HepG2 (cell line): Measurements from ENCODE around the gene MTRFR. TPM values are rescaled to one million over a fixed set of nuclear protein-coding genes. Genes with fewer than 3 reads are reported as not detected.

ENCODE experiments used
- ATAC-seq: fragments of 200-7000 bp; cut with Tn5 transposase; 3 replicates; pipeline ENCODE4 v1.9.1; 2020; ENCODE audit warnings: mild to moderate bottlenecking, moderate library complexity
- BruUV-seq: library from RNA; stranded (reverse); fragments of 400-500 nt; replicated peaks from 2 replicates; lab custom pipeline; 2021; lab: Mats Ljungman, UMichigan
- CTCF ChIA-PET: fragments of 300-600 bp; formaldehyde crosslinking; extraction: SDS; loops from one replicate; lab custom pipeline; 2021; ENCODE audit warnings: low total read pairs, inconsistent platforms, low intra/inter-chr PET ratio; lab: Yijun Ruan, JAX
- POLR2A ChIA-PET: fragments of 350-600 bp; sonication (Branson Sonifier 250); formaldehyde crosslinking; loops from one replicate; lab custom pipeline; 2020; ENCODE audit warnings: antibody characterized with exemption, inconsistent platforms; lab: Yijun Ruan, JAX
- DNase-seq: peaks from one replicate; pipeline ENCODE4 v3.0.0-alpha.2; 2015; ENCODE audit warnings: low spot score
- FAIRE-seq: peaks from 3 replicates; lab custom pipeline; 2011; peaks lifted over from hg19 to GRCh38; lab: Jason Lieb, UNC
- H2AFZ ChIP-seq: one replicate; pipeline ENCODE4 v1.6.1; 2011; ENCODE audit warnings: low read length, inconsistent platforms
- H3K27ac ChIP-seq: fragments of 300-600 bp; 3 replicates; pipeline ENCODE4 v1.8.0; 2011; ENCODE audit warnings: mixed run types, mild to moderate bottlenecking, mixed read lengths, low read length, inconsistent platforms; ENCODE audit not compliant: insufficient read depth; ENCODE audit errors: extremely low read length
- H3K27me3 ChIP-seq, 2 experiments: fragments of 200-600 bp in 1 of 2; 2 replicates in 1 of 2; 3 replicates in 1 of 2; pipeline versions ENCODE4 v1.6.0 to v1.8.0; 2011; ENCODE audit warnings: low read length in 2 of 2, mild to moderate bottlenecking in 2 of 2, moderate library complexity in 2 of 2, inconsistent platforms in 1 of 2; ENCODE audit not compliant: insufficient read depth in 2 of 2, control insufficient read depth in 1 of 2
- H3K36me3 ChIP-seq, 2 experiments: fragments of 200-600 bp in 1 of 2; replicated peaks in 1 of 2; 2 replicates in 1 of 2; 3 replicates in 1 of 2; pipeline versions ENCODE4 v1.5.1 to v1.8.0; 2011; ENCODE audit warnings: low read length in 2 of 2, inconsistent platforms in 1 of 2; ENCODE audit not compliant: insufficient read depth in 2 of 2, control insufficient read depth in 1 of 2
- H3K4me1 ChIP-seq: 2 replicates; pipeline ENCODE4 v1.5.1; 2012; ENCODE audit warnings: low read length, inconsistent platforms; ENCODE audit not compliant: insufficient read depth
- H3K4me2 ChIP-seq: 2 replicates; pipeline ENCODE4 v1.6.0; 2011; ENCODE audit warnings: low read depth, low read length, inconsistent platforms
- H3K4me3 ChIP-seq, 3 experiments: fragments of 200-600 bp in 1 of 3; sonication (generic), shearing (Covaris generic) in 1 of 3; replicated peaks in 1 of 3; 2 replicates each; pipeline ENCODE4 v1.5.1; 2011 to 2016; ENCODE audit warnings: low read length in 3 of 3, inconsistent platforms in 2 of 3, low read depth in 2 of 3, mild to moderate bottlenecking in 2 of 3, control low read depth in 1 of 3, mixed read lengths in 1 of 3; ENCODE audit not compliant: insufficient read depth in 1 of 3
- H3K79me2 ChIP-seq: one replicate; pipeline ENCODE4 v1.6.1; 2011; ENCODE audit warnings: low read length, inconsistent platforms; ENCODE audit not compliant: insufficient read depth
- H3K9ac ChIP-seq: 2 replicates; pipeline ENCODE4 v1.6.0; 2011; ENCODE audit warnings: mild to moderate bottlenecking, low read depth, low read length, inconsistent platforms; ENCODE audit not compliant: insufficient read depth
- H3K9me3 ChIP-seq: 2 replicates; pipeline ENCODE4 v1.5.1; 2012; ENCODE audit warnings: mild to moderate bottlenecking, low read length
- H4K20me1 ChIP-seq: 2 replicates; pipeline ENCODE4 v1.6.0; 2011; ENCODE audit warnings: inconsistent platforms, mild to moderate bottlenecking, low read length, moderate library complexity; ENCODE audit not compliant: insufficient read depth
- AGO2 ChIP-seq: fragments of 200-400 bp; formaldehyde crosslinking; optimal IDR thresholded peaks from 2 replicates; pipeline ENCODE3; 2017; ENCODE audit warnings: mild to moderate bottlenecking, low read depth, low read length, moderate library complexity
- KLF15 ChIP-seq: sonication (generic); formaldehyde crosslinking; IDR thresholded peaks from 2 replicates; pipeline ENCODE4 v1.8.1; 2023; ENCODE audit warnings: borderline replicate concordance, mild to moderate bottlenecking, inconsistent platforms, missing genetic modification reagents, mixed read lengths
- MXI1 ChIP-seq: IDR thresholded peaks from 3 replicates; pipeline ENCODE4 v1.6.1; 2012; ENCODE audit warnings: low read depth, low read length, inconsistent platforms, borderline replicate concordance
- NFE2L2 ChIP-seq: fragments of 150-350 bp; IDR thresholded peaks from 2 replicates; pipeline ENCODE4 v1.6.1; 2014; ENCODE audit warnings: low read length
- NR0B2 ChIP-seq: sonication (generic); formaldehyde crosslinking; IDR thresholded peaks from 2 replicates; pipeline ENCODE4 v1.4.0; 2020; ENCODE audit warnings: mild to moderate bottlenecking, missing genetic modification reagents
- NR2F6 ChIP-seq, 2 experiments: IDR thresholded peaks; 2 replicates each; pipeline ENCODE4 v1.6.1; 2016; ENCODE audit warnings: antibody characterized with exemption in 1 of 2, mild to moderate bottlenecking in 1 of 2
- RARA ChIP-seq: IDR thresholded peaks from 2 replicates; pipeline ENCODE4 v1.6.1; 2016; ENCODE audit warnings: missing genetic modification reagents, missing compliant biosample characterization
- RBFOX2 ChIP-seq: fragments of 200-400 bp; formaldehyde crosslinking; IDR thresholded peaks from 2 replicates; pipeline ENCODE4 v1.6.1; 2017; ENCODE audit warnings: low read depth, mild to moderate bottlenecking, low read length
- STAG1 ChIP-seq: sonication (generic); formaldehyde crosslinking; IDR thresholded peaks from 2 replicates; pipeline ENCODE4 v1.4.0; 2020; ENCODE audit warnings: missing genetic modification reagents
- ZBTB37 ChIP-seq: sonication (generic); formaldehyde crosslinking; IDR thresholded peaks from 2 replicates; pipeline ENCODE4 v1.4.0; 2020; ENCODE audit warnings: mild to moderate bottlenecking, missing genetic modification reagents
- ZBTB38 ChIP-seq: sonication (generic); formaldehyde crosslinking; IDR thresholded peaks from 2 replicates; pipeline ENCODE4 v1.5.1; 2020; ENCODE audit warnings: mild to moderate bottlenecking, missing genetic modification reagents
- ZNF326 ChIP-seq: sonication (generic); formaldehyde crosslinking; IDR thresholded peaks from 2 replicates; pipeline ENCODE4 v1.4.0; 2020; ENCODE audit warnings: missing genetic modification reagents, borderline replicate concordance
- ZNF777 ChIP-seq: sonication (generic); formaldehyde crosslinking; IDR thresholded peaks from 2 replicates; pipeline ENCODE4 v1.4.0; 2020; ENCODE audit warnings: missing genetic modification reagents
- ZNF850 ChIP-seq: sonication (generic); formaldehyde crosslinking; conservative IDR thresholded peaks from 2 replicates; pipeline ENCODE4 v1.9.0; 2021; ENCODE audit warnings: mild to moderate bottlenecking, missing genetic modification reagents
- WGBS: methylation state at CpG from one replicate; pipeline ENCODE4 v1.1.6; 2017; ENCODE audit warnings: low lambda C conversion rate; 5-methylcytosine and 5-hydroxymethylcytosine counted together
- in situ Hi-C: cut with HindIII; loops from 2 replicates; pipeline ENCODE4 v1.10.0; 2017; ENCODE audit warnings: low pct_unique_long_range_greater_than_20kb; ENCODE audit not compliant: extremely low pct_ligation_motif_present
- intact Hi-C: fragments of 100-400 bp; cut with micrococcal nuclease; formaldehyde crosslinking; loops from one replicate; pipeline ENCODE4 v1.10.0; 2022; ENCODE audit not compliant: unreplicated experiment
- polyA plus RNA-seq, 8 experiments: library from polyadenylated mRNA; depleted of rRNA in 3 of 8; stranded (reverse) in 7 of 8; unstranded in 1 of 8; fragments of >200 nt; fragmentation: Illumina TruSeq in 4 of 8; extraction: Trizol in 4 of 8; gene quantifications; 2 replicates each; pipeline versions ENCODE4 v1.2.1 to v1.2.3, GENCODE V29; 2011 to 2016; ENCODE audit warnings: low read depth in 4 of 8, missing spikeins in 1 of 8, mixed read lengths in 1 of 8; ENCODE audit not compliant: insufficient read depth in 1 of 8
- total RNA-seq, 5 experiments: library from RNA; depleted of rRNA; stranded (reverse); fragments of >200 nt; fragmentation: Illumina TruSeq; extraction: Trizol; gene quantifications; 2 replicates each; pipeline ENCODE4 v1.2.3, GENCODE V29; 2016; ENCODE audit warnings: low read depth in 1 of 5

MTRFR gene
- total and polyA plus RNA-seq, 2 of the 13 experiments (the other 11 are each of a cell fraction or from before 2014, with no cell fraction given) = 7.1 to 9.9 TPM

GRCh38 chr12:123271001-123271668, 37.9 kb downstream of the MTRFR start (continued):
- TF ChIP-seq KLF15 (no peak), AGO2 (peak; percentile 66), RARA (CRISPR knock-in tag) (no peak), STAG1 (CRISPR knock-in tag) (peak; percentile 59), RBFOX2 (peak; percentile 62), NR2F6 (IDR thresholded peaks at IDR 0.05) (no peak), NR2F6 (CRISPR knock-in tag; IDR thresholded peaks at IDR 0.05) (no peak), ZNF326 (CRISPR knock-in tag) (no peak), MXI1 (peak; percentile 36; the same call in 1 of the 3 replicates), ZNF777 (CRISPR knock-in tag) (no peak), ZBTB37 (CRISPR knock-in tag) (no peak), NFE2L2 (no peak), ZNF850 (CRISPR knock-in tag) (no peak)

- H3K27ac ChIP-seq = no peak overlapping the region
- H3K79me2 ChIP-seq = peaks cover 26% of the 10 kb centered on the region
- no peaks in the 10 kb centered on the region; a peak in 1 of 5 replicates for H3K27me3 ChIP-seq
- DNase-seq = no peak
- ChIA-PET POLR2A (no interaction called here), CTCF (no interaction called here)
- H3K36me3 ChIP-seq = peaks cover 0 to 6% of the 10 kb centered on the region in 2 experiments; a peak in 2 of 5 replicates
- BruUV-seq = no TSS peak
- H3K4me3 ChIP-seq = no peak overlapping the region
- WGBS = 87% methylated on average over 15 of the region's 15 CpGs
- FAIRE-seq = no peak
- H3K9me3 ChIP-seq = no peaks in the 10 kb centered on the region
- H3K9ac ChIP-seq = no peak overlapping the region
- no peak overlapping the region for H3K4me2 ChIP-seq
- no peak for ATAC-seq
- in situ Hi-C loops = no loop called here
- no peak overlapping the region for H2AFZ ChIP-seq
- no peaks in the 10 kb centered on the region for H4K20me1 ChIP-seq
- intact Hi-C loops = no loop called here
- TF ChIP-seq ZBTB38 (CRISPR knock-in tag) (0 out of 2 replicates have a peak, but pooled peaks have one; percentile 29), NR0B2 (no peak)
- H3K4me1 ChIP-seq = peaks cover 23% of the 10 kb centered on the region
Measured at GRCh38 chr12:123273166-123273565, 39.9 kb downstream of the MTRFR start.
